ENCODE data around the gene SUSD3. TPM values are rescaled to one million over a fixed set of nuclear protein-coding genes. Genes with fewer than 3 reads are reported as not detected.

Gene SUSD3
- total and polyA plus RNA-seq, 2 of the 4 experiments (the other 2 are of a cell fraction): 0.54 to 1.5 TPM

DNA sequence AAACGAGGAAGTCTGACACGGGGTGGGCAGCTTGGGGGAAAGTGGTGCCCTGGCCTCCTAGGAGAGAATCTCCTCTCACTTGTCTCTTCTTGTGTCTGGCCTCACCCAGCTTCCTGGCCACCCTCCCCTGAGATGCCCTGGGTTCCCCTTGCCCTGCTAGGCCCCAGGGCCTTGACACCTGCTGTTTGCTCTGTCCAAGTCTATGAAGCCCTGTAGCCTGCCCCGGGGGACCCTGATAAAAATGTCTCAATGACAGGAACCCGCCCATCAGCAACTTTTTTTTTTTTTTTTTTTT is 35.0 kb upstream of the SUSD3 start:
- in situ Hi-C loops (cut with MboI; ENCODE audit: low sequenced_read_pairs): loop anchor here (25.0 kb wide), 1 partner anchor 289 kb away; no protein-coding TSS in a partner anchor
- H3K4me1 ChIP-seq (ENCODE audit: control insufficient read depth, insufficient read depth, low read length): no peaks in the 10 kb centered on the region
- H3K9ac ChIP-seq (ENCODE audit: low read depth, low read length): no peak overlapping the region
- no peaks in the 10 kb centered on the region for H3K36me3 ChIP-seq (ENCODE audit: control insufficient read depth, insufficient read depth, low read length)
- H2BK120ac ChIP-seq (ENCODE audit: low read depth, low read length): no peak overlapping the region
- ChIA-PET POLR2A (ENCODE audit: unreplicated experiment) (no interaction called here), CTCF (no interaction called here)
- H2BK20ac ChIP-seq (ENCODE audit: low read depth, low read length): no peak overlapping the region
- no peak overlapping the region for H3K56ac ChIP-seq (ENCODE audit: extremely low read depth, insufficient read depth, low read length)
- H3K27me3 ChIP-seq (ENCODE audit: control insufficient read depth, insufficient read depth, low read length): peaks cover 8% of the 10 kb centered on the region
- WGBS, 2 experiments (ENCODE audit: extremely low coverage in 2 of 2, insufficient read length in 1 of 2): no CpG with 5 or more reads among the region's 4 CpGs
- H3K79me1 ChIP-seq (ENCODE audit: low read depth in 1 of 2, low read length in 2 of 2): no peaks in the 10 kb centered on the region
- dilution Hi-C loops (cut with HindIII; ENCODE audit: low sequenced_read_pairs, unreplicated experiment): no loop called here
- no peak for DNase-seq
- H4K91ac ChIP-seq (ENCODE audit: insufficient read depth, low read depth, low read length): no peak overlapping the region
- BruUV-seq (replicated peaks): no TSS peak
- H2BK5ac ChIP-seq (ENCODE audit: low read depth, low read length, poor library complexity, severe bottlenecking): no peak overlapping the region
- H4K5ac ChIP-seq (ENCODE audit: low read depth, low read length): no peak overlapping the region
- H4K8ac ChIP-seq (ENCODE audit: low read depth in 2 of 2, low read length in 2 of 2): no peak overlapping the region
- H3K18ac ChIP-seq (ENCODE audit: low read depth, low read length): no peak overlapping the region
- H2AFZ ChIP-seq (replicated peaks; ENCODE audit: low read length, poor library complexity): no peak overlapping the region
- no peaks in the 10 kb centered on the region for H3K9me3 ChIP-seq (ENCODE audit: control insufficient read depth, insufficient read depth, low read length)
- intact Hi-C loops (cut with micrococcal nuclease): no loop called here
- H2AK5ac ChIP-seq (ENCODE audit: low read depth, low read length): no peak overlapping the region
- no peak overlapping the region for H3K4me3 ChIP-seq (ENCODE audit: insufficient read depth, low read depth, low read length)
- H3K27ac ChIP-seq (ENCODE audit: insufficient read depth, low read length): no peak overlapping the region
- H3K4me2 ChIP-seq (ENCODE audit: low read depth, low read length): no peak overlapping the region
- no peak overlapping the region for H3K14ac ChIP-seq (replicated peaks; ENCODE audit: low read depth, low read length)
- TF ChIP-seq CHD1 (IDR thresholded peaks at IDR 0.05; ENCODE audit: low read depth, low read length): no peak
- TF ChIP-seq MXI1 (IDR thresholded peaks at IDR 0.05; ENCODE audit: borderline replicate concordance, low read depth, low read length): no peak
- no peak for TF ChIP-seq BHLHE40 (IDR thresholded peaks at IDR 0.05; ENCODE audit: low read depth, low read length)
- TF ChIP-seq, protein P1, sequence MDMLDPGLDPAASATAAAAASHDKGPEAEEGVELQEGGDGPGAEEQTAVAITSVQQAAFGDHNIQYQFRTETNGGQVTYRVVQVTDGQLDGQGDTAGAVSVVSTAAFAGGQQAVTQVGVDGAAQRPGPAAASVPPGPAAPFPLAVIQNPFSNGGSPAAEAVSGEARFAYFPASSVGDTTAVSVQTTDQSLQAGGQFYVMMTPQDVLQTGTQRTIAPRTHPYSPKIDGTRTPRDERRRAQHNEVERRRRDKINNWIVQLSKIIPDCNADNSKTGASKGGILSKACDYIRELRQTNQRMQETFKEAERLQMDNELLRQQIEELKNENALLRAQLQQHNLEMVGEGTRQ (IDR thresholded peaks at IDR 0.05; ENCODE audit: low read depth, low read length): no peak
- no peak for TF ChIP-seq RCOR1 (IDR thresholded peaks at IDR 0.05; ENCODE audit: insufficient replicate concordance, low read length)
- no peak for TF ChIP-seq RAD21 (IDR thresholded peaks at IDR 0.05; ENCODE audit: low read length)
- no peak for TF ChIP-seq ELK1 (IDR thresholded peaks at IDR 0.05; ENCODE audit: borderline replicate concordance, low read depth, low read length)
- no peak for TF ChIP-seq NFE2L2 (IDR thresholded peaks at IDR 0.05; ENCODE audit: low read depth, low read length)
- TF ChIP-seq POLR2A (IDR thresholded peaks at IDR 0.05; ENCODE audit: low read depth, low read length): no peak
- no peak for TF ChIP-seq SMC3 (IDR thresholded peaks at IDR 0.05; ENCODE audit: low read depth, low read length)
- no peak for TF ChIP-seq MAFK (IDR thresholded peaks at IDR 0.05; ENCODE audit: low read depth, low read length)
- TF ChIP-seq CEBPB (IDR thresholded peaks at IDR 0.05; ENCODE audit: low read depth, low read length): no peak
- no peak for TF ChIP-seq MAZ (IDR thresholded peaks at IDR 0.05; ENCODE audit: borderline replicate concordance, low read depth, low read length)
- TF ChIP-seq FOS (IDR thresholded peaks at IDR 0.05; ENCODE audit: low read depth, low read length): no peak
- no peak for TF ChIP-seq CTCF (conservative IDR thresholded peaks at IDR 0.05; ENCODE audit: low read depth, low read length)
- TF ChIP-seq RFX5 (IDR thresholded peaks at IDR 0.05; ENCODE audit: low read depth, low read length): no peak
- H2BK15ac ChIP-seq (ENCODE audit: low read depth, low read length): no peak overlapping the region
- no peaks in the 10 kb centered on the region for H4K20me1 ChIP-seq (ENCODE audit: insufficient read depth, low read length)
- ATAC-seq (ENCODE audit: low read depth): no peak
- H3K4ac ChIP-seq (ENCODE audit: low read depth, low read length): no peak overlapping the region
- no peak overlapping the region for H2AK9ac ChIP-seq (replicated peaks; ENCODE audit: low read depth, low read length, poor library complexity)
- H3K9me1 ChIP-seq (ENCODE audit: insufficient read depth, low read length): no peaks in the 10 kb centered on the region
- H3K23ac ChIP-seq (ENCODE audit: low read depth, low read length): no peak overlapping the region
